Measurements from ENCODE around the gene LDB1.

Gene LDB1

DNA sequence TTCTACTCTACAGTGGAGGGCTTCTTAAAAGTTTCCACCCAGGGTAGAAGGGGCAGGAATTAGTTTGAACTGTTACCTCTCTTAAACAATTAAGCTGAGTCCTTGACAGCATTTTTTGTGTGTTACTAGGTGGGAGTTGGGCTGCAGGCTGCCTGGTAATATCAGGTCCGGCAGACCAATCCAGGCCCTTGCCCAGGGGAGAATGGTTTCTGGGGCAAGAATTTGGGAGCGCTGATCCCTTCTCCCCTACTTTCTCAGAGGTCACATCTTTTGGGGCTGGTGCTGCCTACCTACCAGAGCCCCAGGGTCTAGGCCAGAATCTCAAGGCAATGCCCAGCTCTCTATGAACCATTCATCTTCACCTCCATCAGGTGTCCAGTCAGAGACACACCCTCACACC, 14.2 kb upstream of the LDB1 start:
- DNase-seq: no peak

DNA sequence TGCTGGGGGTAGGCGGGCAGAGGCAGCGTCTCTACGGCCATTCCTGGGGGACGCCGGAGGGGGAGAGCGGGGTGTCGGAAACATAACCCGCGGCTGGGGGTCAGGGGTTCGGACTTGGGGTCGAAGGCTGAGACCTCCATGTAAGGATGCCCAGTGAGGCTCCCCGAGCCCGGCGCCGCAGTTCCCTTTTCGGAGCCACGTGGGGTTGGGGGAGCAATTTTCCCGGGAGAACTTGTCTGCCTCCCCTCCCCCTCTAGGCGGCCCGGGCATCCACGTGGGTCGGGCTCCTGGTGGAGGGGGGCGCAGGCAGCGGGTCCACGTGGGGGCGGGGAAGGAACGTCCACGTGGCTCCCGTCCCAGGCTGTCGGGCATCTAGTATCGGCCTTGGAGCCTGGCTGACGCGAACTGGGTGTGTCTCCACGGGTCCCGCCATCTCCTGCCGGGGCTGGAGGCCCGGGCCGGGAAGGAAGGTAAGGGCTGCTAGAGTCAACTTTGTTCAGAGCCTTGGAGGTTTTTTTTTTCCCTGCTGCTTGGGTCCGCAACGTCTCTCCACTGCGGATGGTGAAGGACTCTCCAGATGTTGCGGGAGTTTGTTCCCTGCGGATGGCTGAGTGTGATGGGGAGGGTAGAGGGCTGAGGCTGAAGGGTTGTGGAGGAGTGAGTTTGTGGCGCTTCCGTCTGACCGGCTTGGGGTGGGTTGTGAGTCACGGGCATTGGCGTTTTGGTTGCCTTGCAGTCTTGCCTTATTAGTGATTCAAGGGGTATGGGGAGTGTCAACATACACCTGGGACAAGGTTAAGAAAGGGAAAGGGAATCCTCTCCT, 13.4 kb upstream of the LDB1 start:
- peak; percentile 90 for DNase-seq

DNA sequence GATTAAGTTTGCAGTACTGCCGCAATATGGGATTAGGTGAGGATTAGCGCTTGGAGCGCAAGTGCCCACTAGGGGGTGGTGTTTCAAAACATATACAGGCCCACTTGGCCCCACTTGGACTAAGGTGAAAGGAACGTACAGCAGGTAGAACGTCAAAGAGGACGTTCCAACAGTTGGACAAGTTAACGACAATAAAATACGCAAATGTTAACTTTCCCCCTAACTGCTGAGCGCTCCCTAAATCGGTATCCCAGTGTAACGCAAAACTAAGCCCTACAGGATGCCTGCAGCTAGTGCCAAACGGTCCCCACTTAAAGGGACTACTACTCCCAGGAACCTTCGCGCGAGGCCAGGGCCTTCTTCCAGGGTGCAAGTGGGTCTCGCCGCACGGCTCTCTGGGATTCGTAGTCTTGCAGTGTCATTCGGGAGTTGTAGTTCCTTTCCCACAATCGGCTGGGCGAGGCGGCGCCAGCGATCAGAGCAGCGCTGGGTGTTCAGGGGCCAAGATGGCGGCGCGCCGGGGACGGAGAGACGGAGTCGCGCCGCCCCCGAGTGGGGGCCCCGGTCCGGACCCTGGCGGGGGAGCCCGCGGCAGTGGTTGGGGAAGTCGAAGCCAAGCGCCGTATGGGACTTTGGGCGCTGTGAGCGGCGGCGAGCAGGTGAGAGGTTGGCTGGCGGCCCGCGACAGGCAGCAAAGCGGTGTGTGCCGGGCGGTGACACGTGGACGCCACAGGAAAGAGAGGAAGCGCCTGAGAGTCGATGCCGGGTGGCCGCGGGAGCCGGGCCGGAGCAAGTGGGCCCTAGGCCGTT, 12.6 kb upstream of the LDB1 start, which contains the start of gene PPRC1:
TSS of gene PPRC1 (plus strand) at position 478 of the 810 bp plus-strand sequence. CDS start at position 507, 29 bp downstream.
- DNase-seq: peak; percentile 97

DNA sequence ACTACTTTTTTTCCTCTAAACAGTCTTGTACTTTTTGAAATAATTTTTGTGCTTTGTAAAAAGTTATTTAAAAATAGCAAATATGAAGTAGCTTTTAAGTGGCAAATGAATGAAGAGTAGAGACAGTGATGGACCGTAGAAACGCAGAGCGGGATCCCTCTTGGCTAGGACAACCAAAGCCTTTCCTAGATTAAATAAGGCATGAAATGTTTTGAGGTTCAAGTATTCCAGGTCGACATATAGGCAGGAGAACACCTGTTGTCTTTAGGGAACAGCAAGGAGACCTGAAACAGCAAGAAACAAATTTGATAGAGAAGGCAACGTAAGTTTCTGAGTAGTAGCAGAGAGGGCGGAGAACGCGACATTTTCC, 12.0 kb upstream of the LDB1 start:
- DNase-seq: no peak

DNA sequence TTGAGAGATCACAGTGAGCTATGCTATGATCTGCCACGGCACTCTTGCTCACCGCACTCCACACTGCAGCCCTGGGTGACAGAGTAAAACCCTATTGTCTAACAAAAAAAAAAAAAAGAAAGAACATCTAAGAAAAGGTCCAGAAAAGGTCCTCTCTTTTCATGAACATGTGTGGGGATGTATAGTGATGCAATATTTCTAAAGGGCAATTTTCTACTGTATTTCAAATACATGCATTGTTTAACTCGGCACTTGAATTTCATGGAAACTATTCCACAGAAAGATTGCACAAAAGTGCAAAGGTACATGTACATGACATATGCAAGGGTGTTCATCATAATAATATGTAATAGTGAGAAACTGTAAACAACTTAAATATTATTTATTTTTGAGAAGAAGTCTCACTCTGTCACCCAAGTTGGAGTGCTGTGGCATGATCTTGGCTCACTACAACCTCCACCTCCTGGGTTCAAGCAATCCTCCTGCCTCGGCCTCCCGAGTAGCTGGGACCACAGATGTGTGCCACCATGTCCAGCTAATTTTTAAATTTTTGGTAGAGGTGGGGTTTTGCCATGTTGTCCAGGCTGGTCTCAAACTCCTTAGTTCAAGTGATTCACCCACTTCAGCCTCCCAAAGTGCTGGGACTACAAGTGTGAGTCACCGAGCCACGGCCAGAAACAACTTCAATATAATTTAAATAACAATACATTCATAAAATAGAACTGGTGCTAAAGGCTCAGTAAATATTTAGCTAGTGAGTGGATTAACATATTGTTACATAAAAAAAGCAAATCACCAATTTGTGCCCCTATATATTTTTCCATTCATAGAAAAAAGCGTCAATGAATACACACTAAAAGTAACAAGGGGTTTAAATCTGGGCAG, 11.4 kb upstream of the LDB1 start:
- DNase-seq: no peak

DNA sequence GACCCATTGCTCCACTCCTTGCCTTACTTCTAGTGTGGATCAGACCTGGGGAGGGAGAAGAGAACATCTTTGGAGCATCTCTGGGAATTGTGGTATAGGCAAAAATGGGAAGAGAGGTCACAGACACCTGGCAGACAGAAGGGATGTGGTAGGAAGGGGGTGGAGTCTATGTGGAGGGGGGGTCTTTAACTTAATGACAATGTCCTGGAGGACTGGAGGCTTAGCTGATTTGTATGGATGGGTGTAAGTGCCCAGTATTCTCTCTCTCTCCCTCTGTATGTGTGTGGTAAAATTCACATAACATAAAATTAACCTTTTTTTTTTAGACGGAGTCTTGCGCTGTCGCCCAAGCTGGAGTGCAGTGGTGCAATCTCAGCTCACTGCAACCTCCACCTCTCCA, 3.1 kb upstream of the LDB1 start:
- no peak for DNase-seq

DNA sequence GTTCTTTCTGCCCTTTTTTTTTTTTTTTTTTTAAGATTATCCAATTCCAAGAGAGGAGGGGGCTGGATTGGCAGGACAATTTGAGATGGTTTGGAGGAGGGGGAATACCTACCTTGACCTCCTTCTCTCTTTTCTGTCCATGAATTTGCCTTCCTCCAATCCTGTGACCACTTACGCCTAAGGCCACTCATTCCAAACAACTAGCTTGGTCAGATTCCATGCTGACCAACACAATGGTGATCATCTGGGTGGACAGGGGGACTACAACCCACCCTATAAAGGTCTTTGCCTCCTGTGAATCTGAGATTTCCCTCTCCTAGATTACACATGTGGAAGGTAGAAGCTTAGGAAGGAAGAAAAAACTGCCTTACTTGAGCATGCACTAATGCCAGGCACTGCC, 2.3 kb upstream of the LDB1 start:
- no peak for DNase-seq

DNA sequence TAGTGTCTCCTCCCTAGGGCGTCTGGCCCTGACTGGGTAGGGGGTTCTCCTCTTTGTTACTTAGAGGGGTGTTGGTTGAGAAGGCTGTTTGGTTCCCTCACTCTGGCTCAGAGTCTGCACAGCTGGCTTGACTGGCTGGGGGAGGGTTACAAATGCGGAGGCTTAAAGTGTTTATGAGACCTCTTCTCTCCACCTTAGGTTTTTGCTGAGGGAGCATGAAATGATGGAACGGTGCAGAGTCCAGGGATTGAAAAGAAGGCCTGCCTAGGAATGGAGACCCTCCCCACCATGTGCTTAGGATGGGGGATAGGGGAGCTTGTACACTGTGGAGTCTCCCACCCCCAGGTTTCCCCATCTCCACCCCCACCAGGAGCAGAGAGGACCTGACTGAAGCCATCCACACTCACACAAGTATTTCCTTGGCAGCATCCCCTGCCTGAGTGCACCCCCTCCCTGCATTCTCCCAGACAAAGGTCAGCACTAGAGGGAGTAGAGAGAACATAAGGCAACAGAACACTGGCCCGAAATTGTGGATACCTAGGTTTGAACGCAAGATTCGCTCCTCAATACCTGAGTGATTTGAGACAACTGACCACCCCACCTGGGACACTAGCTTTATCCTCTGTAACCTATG, 1.7 kb upstream of the LDB1 start:
- DNase-seq: peak; percentile 53

DNA sequence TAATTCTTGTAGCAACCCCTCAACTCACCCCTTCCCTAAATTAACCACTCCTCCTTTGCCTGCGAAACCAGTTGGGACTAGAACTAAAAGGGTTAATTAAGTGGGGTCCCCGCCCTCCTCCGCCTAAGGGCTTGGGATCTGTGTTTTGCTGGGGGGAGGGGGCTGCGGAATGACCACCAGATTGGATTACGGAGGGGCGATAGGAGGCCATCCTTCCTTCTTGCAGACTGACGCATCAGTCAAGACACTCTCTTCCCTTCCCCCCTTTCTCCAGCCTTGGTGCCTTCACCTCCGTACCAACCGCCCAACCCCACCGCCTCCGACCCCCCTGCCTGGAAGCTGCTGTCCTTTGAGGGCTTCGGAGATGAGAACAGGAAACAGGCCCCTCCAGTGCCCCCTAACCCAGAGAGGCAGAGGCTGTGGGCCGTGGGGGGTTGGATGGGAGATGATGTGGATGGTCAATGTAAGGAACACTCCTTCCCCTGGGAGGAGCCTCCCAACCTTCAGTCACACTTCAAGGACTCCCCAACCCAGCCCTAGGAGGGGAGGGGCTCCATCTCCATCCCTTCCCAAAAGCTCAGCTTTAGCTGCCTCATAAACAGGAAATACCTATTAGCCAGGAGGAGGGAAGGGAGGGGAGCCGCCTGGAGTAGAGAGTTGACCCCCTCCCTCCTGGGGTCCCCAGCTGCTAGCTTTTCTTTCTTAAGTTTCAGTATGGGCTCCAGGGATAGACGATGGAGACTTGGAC, 997 bp upstream of the LDB1 start:
- no peak for DNase-seq

DNA sequence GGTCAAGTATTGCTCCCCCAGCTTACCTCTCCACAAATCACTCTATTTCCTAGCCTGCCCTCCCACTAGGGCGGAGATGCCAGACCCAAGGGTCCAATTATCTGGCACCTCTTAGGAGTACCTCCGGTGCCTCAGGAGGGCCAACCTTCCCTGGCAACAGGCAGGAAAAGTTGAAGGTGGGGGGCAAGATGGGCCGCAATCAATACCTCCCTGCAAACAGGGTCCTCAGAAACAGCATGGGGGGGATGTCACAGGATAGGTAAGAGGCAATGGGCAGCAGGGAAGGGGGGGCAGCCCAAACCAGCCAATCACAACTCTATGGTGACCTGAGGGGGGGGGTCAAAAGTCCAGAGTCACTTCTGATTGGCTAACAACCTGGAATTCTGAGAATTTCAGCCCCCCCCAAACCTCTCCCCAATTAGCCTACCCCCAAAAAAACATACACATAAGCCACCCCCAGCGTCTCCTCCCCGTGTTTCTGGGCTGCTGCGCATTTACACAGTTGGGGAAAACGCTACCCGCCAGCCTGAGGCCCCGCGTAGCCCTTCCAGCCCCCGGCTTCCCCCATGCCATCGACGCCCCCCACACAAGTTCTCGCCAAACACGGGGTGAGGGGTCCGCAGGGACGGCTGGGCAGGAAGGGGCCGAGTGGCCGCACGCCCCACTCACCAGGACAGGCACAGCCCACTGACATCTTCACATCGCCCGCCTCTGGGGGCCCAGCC, 589 bp downstream of the LDB1 start:
- peak; percentile 83 for DNase-seq

DNA sequence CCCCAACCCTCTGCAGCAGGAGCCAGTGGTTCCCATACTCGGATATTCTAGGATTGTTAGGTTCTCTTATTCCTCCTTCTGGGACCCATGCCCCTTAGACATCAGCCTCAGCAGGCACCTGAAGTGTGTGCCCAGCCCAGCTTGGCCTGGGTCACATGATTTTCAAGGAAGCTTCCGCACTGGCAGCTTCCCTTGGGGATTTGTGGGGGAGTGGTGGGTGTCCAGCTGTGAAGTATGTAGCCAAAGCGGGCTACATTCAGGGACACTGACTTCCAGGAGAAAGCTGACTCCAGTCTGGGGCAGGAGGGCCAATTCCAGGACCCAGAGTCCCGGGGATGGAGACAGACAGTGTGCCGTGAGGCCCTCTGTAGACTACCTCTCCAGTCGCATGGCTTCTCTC, 1.3 kb downstream of the LDB1 start:
- DNase-seq: peak; percentile 68

DNA sequence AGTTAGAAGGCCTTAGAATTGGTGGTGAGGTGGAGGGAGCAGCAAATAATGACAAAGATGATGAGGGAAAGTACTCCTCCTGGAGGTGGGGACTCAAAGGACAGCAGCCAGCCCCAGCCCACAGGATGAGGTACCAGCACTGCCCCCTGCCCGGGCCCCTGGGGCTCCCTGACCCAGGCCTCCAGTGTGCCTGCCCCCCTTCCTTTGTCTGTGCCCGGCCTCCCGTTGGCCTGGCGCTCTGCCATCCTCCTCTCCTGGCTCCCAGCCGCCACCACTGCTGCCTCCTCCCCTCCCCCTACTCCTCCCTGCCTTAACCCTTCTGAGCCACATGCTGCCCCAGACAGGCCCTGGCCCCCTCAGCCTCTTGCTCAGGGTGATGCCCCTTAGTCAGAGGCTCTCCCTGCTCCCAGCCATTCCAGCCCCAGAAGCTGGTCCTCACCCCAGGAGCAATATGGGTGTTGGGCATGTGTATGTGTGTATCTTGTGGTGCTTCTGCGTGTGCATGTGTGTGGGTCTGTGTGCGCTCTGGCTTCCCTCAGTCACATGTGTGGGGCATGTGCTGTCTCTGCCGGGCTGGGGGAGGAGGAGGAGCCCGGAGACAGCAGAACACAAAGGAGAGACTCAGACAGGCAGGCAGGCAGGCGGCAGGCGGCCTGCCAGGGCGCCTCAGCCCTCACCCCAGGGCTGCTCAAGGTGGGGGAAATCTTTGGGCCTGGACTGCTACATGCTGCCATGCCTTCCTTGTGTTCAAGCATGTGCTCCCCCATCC, 2.6 kb downstream of the LDB1 start:
- peak; percentile 85 for DNase-seq

DNA sequence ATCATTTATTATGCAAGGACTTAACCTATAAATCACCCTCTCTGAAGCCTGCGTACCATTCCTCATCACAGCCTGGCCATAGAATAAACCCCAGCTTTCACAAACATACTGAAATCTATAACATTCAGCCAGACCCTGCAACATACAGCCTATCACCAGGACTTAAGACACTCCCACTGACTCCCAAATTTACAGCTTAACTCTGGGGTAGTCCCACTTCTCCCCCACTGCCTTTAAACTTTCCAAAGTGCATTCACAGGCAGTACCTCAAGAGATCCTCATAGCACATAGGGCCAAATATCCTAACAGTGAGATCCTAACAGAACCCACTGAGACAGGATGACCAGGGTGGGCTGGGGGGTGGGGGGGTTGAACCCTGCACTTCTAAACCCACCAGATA, 3.5 kb downstream of the LDB1 start:
- DNase-seq: no peak

DNA sequence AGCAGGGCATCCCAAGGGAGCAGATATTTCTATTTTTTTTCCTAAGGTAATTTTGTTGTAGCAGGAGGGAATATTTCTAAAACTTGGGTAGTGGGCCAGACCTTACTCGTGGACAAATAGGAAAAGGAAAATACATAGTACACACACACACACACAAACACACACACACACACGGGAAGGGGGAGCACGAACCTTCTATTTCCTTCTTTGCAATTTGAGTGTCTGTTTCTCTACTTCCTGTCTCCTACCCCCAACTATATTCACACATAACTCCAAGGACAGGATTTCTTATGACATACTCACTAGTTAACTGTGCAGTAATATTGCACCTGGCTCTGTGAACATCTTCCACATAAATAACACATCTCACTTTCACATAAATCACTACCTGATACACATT, 4.4 kb downstream of the LDB1 start:
- no peak for DNase-seq

DNA sequence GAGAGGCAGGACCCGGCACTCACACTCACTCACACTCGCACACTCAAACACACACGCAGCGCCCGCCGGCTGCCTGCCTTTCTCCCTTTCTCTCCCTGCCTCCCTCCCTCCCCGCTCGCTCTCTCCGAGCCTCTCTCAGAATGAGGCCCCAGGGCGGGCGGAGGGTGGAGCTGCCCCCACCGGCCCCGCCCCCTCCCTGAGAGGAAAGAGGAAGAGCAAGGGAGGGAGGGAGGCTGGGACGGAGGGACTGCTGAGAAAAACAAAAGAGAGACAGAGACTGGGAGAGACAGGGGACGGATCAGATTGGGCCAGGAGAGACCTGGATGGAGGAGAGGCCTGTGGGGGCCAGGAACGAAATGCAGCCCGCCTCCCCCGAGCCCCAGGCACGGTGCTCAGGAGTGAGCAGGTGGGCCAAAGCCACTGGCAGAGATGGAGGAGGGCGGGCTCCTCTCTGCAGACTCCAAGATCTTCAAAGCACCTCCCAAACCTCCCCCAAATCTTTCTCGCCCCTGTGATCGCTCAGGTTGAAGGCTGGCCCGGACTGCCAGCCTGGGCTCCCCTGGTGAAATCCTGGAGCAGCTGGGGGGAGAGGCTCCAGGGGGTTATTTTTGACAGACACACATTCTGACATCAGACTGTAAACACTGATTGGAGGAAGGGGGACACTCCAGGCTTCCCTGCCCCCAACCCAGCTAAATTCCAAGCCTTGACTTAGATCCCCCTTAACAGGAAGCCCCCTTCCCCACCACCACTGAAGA, 5.1 kb downstream of the LDB1 start:
- peak; percentile 93 for DNase-seq

DNA sequence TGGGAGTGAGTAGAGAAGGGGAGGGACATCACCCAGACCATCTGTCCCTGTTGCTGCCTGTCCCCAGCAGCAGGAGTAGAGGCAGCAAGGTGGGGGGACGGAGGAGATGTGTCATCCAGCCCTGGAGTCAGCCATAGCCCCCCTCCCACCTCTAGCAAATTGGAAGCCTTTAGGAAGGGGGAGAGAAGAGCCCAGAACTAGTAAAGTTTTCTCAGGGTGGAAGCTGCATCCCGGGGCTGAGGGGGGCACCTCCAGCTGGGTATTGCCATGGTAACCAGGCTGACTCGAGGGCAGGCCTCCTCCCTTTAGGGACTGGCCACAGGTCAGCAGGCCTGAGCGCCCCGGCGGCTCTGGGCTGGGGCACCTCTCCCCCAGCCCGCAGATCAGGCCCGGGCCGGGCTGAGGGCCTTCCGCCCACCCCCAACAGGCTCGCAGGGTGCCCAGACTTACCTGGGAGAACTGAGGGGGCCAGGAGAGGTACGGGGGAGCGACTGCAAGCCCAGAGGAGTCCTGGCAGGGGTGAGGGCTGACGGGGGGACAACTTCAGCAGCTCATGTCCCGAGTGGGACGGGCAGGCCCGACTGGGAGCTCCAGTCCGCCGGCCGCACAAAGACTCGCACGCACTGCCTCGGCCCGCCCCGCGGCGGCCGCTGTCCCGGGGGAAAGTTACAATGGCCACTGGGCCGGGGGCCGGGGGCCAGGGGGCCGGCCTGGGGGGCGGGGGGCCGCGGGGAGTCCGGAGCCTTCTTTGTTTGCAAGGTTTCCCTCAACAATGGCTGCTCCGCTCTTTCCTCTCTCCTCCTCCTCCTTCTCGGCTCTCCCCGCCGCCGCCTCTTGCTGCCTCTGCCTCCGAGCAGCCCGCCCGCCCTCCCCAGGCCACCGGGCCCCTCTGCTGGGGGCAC, 6.0 kb downstream of the LDB1 start:
- DNase-seq: peak; percentile 72

DNA sequence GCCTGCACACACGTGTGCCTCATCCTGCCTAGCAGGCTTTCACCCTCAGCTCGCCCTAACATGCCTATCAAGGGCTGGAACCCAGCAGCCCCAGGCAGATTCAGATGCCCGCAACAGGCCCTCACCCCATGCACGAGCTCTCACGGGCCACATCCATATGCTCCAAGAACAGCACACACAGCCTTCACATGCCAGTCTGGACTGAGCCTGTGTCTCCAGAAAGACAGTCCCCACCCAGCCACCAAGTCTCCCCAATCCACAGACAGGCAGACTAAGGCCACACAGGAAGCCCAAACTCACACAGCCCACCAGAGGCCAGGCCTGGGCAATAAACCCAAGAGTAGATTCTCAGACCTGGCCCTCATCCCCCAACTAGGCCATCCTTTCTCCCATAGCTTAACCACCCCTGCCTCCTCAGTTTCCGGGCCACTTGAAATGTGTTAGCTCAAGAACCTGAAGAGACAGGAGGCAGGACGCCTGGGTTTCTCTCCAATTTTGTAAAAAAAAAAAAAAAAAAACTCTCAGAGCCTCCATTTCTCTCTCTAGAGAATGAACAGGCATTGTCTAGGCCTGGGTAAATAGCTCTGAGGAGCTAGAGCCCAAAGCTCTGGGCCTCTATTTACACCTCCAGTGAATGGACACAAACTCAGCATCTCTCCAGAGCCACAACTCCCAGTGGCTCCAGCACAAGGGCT, 6.8 kb downstream of the LDB1 start:
- peak; percentile 62 for DNase-seq
